Keratinocyte (primary cell): ENCODE data around the gene TSC1. TPM values are rescaled to one million over a fixed set of nuclear protein-coding genes. Genes with fewer than 3 reads are reported as not detected.

Experiments
- DNase-seq: peaks from one replicate; pipeline ENCODE4 v3.0.0-alpha.2; 2011; ENCODE audit warnings: low read depth, missing footprints, low spot score
- FAIRE-seq: peaks from 2 replicates; lab custom pipeline; 2011; peaks lifted over from hg19 to GRCh38; lab: Jason Lieb, UNC
- H2AFZ ChIP-seq: 2 replicates; pipeline ENCODE4 v1.6.0; 2012; ENCODE audit warnings: low read length, control low read depth, inconsistent platforms; ENCODE audit not compliant: control insufficient read depth
- H3K27ac ChIP-seq: 2 replicates; pipeline ENCODE4 v1.5.1; 2011; ENCODE audit warnings: low read length; ENCODE audit not compliant: control insufficient read depth, insufficient read depth
- H3K27me3 ChIP-seq: 3 replicates; pipeline ENCODE4 v1.6.0; 2011; ENCODE audit warnings: low read length; ENCODE audit not compliant: control insufficient read depth, insufficient read depth; ENCODE audit errors: extremely low read depth
- H3K36me3 ChIP-seq, 2 experiments: 2 replicates in 1 of 2; 3 replicates in 1 of 2; pipeline ENCODE4 v1.5.1; 2011; ENCODE audit warnings: low read length in 2 of 2, mild to moderate bottlenecking in 1 of 2; ENCODE audit not compliant: control insufficient read depth in 2 of 2, insufficient read depth in 2 of 2; ENCODE audit errors: extremely low read depth in 1 of 2
- H3K4me1 ChIP-seq: 3 replicates; pipeline ENCODE4 v1.5.1; 2011; ENCODE audit warnings: low read length; ENCODE audit not compliant: control insufficient read depth, insufficient read depth; ENCODE audit errors: extremely low read depth
- H3K4me2 ChIP-seq: 3 replicates; pipeline ENCODE4 v1.6.0; 2011; ENCODE audit warnings: low read depth, low read length; ENCODE audit not compliant: control insufficient read depth, insufficient read depth; ENCODE audit errors: extremely low read depth
- H3K4me3 ChIP-seq, 3 experiments: fragments of 200-600 bp in 1 of 3; sonication (generic) in 1 of 3; 2 replicates in 2 of 3; 3 replicates in 1 of 3; pipeline ENCODE4 v1.5.1; 2011 to 2016; ENCODE audit warnings: low read length in 3 of 3, mild to moderate bottlenecking in 3 of 3, control low read depth in 2 of 3, inconsistent platforms in 1 of 3, low read depth in 1 of 3, mixed read lengths in 1 of 3, mixed run types in 1 of 3, moderate library complexity in 1 of 3; ENCODE audit not compliant: control insufficient read depth in 2 of 3, insufficient read depth in 2 of 3; ENCODE audit errors: extremely low read depth in 1 of 3
- H3K79me2 ChIP-seq: 2 replicates; pipeline ENCODE4 v1.6.0; 2012; ENCODE audit warnings: low read length; ENCODE audit not compliant: control insufficient read depth, insufficient read depth
- H3K9ac ChIP-seq: 3 replicates; pipeline ENCODE4 v1.6.0; 2011; ENCODE audit warnings: low read length; ENCODE audit not compliant: control insufficient read depth, insufficient read depth; ENCODE audit errors: extremely low read depth
- H3K9me1 ChIP-seq: 3 replicates; pipeline ENCODE4 v1.6.0; 2011; ENCODE audit warnings: low read length; ENCODE audit not compliant: control insufficient read depth, insufficient read depth; ENCODE audit errors: extremely low read depth
- H3K9me3 ChIP-seq: 2 replicates; pipeline ENCODE4 v1.5.1; 2012; ENCODE audit warnings: low read depth, low read length; ENCODE audit not compliant: control insufficient read depth
- H4K20me1 ChIP-seq: 3 replicates; pipeline ENCODE4 v1.6.0; 2011; ENCODE audit warnings: low read length; ENCODE audit not compliant: control insufficient read depth, insufficient read depth; ENCODE audit errors: extremely low read depth
- EZH2 ChIP-seq: IDR thresholded peaks from one replicate; pipeline ENCODE4 v1.6.1; 2012; ENCODE audit warnings: inconsistent platforms, mild to moderate bottlenecking, low read length, moderate library complexity
- dilution Hi-C: fragments of 300-500 bp; cut with MboI; formaldehyde crosslinking; loops from one replicate; pipeline ENCODE4 v1.7.0; 2020; ENCODE audit warnings: low sequenced_read_pairs; ENCODE audit not compliant: extremely low pct_ligation_motif_present
- polyA plus RNA-seq, 5 experiments: library from polyadenylated mRNA; depleted of rRNA in 3 of 5; stranded (reverse) in 3 of 5; stranded (forward) in 1 of 5; unstranded in 1 of 5; fragments of >200 nt; gene quantifications; 1 replicate in 1 of 5; 2 replicates in 3 of 5; 3 replicates in 1 of 5; pipeline versions ENCODE4 v1.2.1 to v1.2.3, GENCODE V29; 2011 to 2012; ENCODE audit warnings: missing spikeins in 2 of 5, low read depth in 1 of 5, low replicate concordance in 1 of 5
- TF ChIP-seq, protein P1 (sequence below), 3 experiments: IDR thresholded peaks in 1 of 3; conservative IDR thresholded peaks in 1 of 3; optimal IDR thresholded peaks in 1 of 3; 2 replicates in 2 of 3; 3 replicates in 1 of 3; pipeline versions ENCODE3 to v1.5.1; 2011; ENCODE audit warnings: low read length in 3 of 3, mild to moderate bottlenecking in 3 of 3, moderate library complexity in 2 of 3, control low read depth in 1 of 3, inconsistent platforms in 1 of 3; ENCODE audit not compliant: insufficient read depth in 2 of 3; ENCODE audit errors: extremely low read depth in 1 of 3

Gene TSC1
- polyA plus RNA-seq, 1 donor (not counting 4 experiments of a cell fraction or from before 2014, with no cell fraction given), result 26.1 TPM

GRCh38 chr9:132947756-132948155, 3.3 kb upstream of the TSC1 start:
- H3K9me1 ChIP-seq, result no peaks in the 10 kb centered on the region
- no peak overlapping the region for H3K4me3 ChIP-seq
- DNase-seq (no peak), FAIRE-seq (no peak)
- no peak overlapping the region for H3K9ac ChIP-seq
- no peak overlapping the region for H2AFZ ChIP-seq
- peaks cover 15% of the 10 kb centered on the region for H3K79me2 ChIP-seq
- no peak overlapping the region for H3K27ac ChIP-seq
- H3K36me3 ChIP-seq, result no peaks in the 10 kb centered on the region
- H4K20me1 ChIP-seq, result no peaks in the 10 kb centered on the region
- dilution Hi-C loops, result no loop called here
- H3K9me3 ChIP-seq, result no peaks in the 10 kb centered on the region
- TF ChIP-seq, protein P1, sequence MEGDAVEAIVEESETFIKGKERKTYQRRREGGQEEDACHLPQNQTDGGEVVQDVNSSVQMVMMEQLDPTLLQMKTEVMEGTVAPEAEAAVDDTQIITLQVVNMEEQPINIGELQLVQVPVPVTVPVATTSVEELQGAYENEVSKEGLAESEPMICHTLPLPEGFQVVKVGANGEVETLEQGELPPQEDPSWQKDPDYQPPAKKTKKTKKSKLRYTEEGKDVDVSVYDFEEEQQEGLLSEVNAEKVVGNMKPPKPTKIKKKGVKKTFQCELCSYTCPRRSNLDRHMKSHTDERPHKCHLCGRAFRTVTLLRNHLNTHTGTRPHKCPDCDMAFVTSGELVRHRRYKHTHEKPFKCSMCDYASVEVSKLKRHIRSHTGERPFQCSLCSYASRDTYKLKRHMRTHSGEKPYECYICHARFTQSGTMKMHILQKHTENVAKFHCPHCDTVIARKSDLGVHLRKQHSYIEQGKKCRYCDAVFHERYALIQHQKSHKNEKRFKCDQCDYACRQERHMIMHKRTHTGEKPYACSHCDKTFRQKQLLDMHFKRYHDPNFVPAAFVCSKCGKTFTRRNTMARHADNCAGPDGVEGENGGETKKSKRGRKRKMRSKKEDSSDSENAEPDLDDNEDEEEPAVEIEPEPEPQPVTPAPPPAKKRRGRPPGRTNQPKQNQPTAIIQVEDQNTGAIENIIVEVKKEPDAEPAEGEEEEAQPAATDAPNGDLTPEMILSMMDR (optimal IDR thresholded peaks at IDR 0.05 in 1 of 3, IDR thresholded peaks at IDR 0.05 in 1 of 3, conservative IDR thresholded peaks at IDR 0.05 in 1 of 3; ENCODE audit: extremely low read depth in 1 of 3, insufficient read depth in 2 of 3, low read length in 3 of 3), result no peak
- no peak for TF ChIP-seq EZH2
- peaks cover 22% of the 10 kb centered on the region for H3K4me1 ChIP-seq
- H3K27me3 ChIP-seq, result no peaks in the 10 kb centered on the region
- H3K4me2 ChIP-seq, result no peak overlapping the region

DNA sequence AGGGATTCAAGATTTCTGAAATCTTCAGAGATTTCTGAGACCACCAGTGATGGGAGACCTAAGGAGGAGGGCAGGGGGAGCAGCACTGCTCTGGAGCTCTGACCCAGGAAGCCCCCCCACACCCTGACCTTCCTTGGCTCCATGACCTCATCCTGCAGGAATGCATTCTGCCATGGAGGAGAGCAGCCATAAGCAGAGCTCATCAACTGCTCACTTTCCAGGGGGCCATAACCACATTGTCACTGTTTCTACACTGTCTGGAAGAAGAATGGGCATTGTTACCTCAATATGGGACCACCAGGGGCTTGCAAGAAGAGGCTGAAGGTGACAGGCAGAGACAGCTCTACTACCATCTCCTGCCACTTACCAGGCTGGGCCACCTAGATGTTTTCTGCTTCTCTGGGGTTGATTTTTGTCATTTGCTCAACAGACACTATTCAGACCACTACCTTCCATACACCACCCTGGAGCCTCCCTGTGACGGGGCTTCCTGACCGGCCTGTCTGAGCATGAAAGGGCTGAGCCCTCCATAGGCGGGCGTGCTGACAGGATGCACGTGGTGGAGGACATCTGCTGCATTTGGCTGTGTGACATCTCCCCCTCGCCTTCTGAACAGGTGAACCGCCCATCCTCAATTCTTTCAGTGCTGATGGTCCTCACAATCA, 2.3 kb upstream of the TSC1 start:
- Histone ChIP-seq H3K36me3 (no peaks in the 10 kb centered on the region), H3K4me1 (peaks cover 29% of the 10 kb centered on the region), H3K4me2 (peak overlapping the region; percentile 37), H2AFZ (peak overlapping the region; percentile 74), H3K79me2 (peaks cover 24% of the 10 kb centered on the region), H3K9ac (no peak overlapping the region), H3K27ac (no peak overlapping the region), H3K4me3 (no peak overlapping the region), H3K9me1 (no peaks in the 10 kb centered on the region), H3K27me3 (no peaks in the 10 kb centered on the region), H4K20me1 (no peaks in the 10 kb centered on the region), H3K9me3 (no peaks in the 10 kb centered on the region)
- no peak for DNase-seq
- no peak for TF ChIP-seq EZH2
- TF ChIP-seq, protein P1 (optimal IDR thresholded peaks at IDR 0.05 in 1 of 3, IDR thresholded peaks at IDR 0.05 in 1 of 3, conservative IDR thresholded peaks at IDR 0.05 in 1 of 3; ENCODE audit: extremely low read depth in 1 of 3, insufficient read depth in 2 of 3, low read length in 3 of 3), result no peak
- dilution Hi-C loops, result no loop called here
- no peak for FAIRE-seq
